ENCODE measurements around the gene DCAF10.
"Not testable (repeated sequence)": the region's sequence is repeated elsewhere in the genome, so short reads cannot be mapped to it uniquely, and the experiment has no call there.

The DCAF10 gene

GRCh38 chr9:37790096-37790495, 10.5 kb upstream of the DCAF10 start:
- DNase-seq (ENCODE audit: low read depth) = no peak

- no peak for DNase-seq (ENCODE audit: low read depth)
Observed at GRCh38 chr9:37792122-37792521, 8.5 kb upstream of the DCAF10 start.

GRCh38 chr9:37796232-37796631, 4.4 kb upstream of the DCAF10 start:
- no peak for DNase-seq (ENCODE audit: low read depth)

GRCh38 chr9:37798677-37799076, 1.9 kb upstream of the DCAF10 start:
- DNase-seq (ENCODE audit: low read depth) = no peak

GRCh38 chr9:37801287-37801850, 772 bp downstream of the DCAF10 start:
- no peak for DNase-seq (ENCODE audit: low read depth)

- no peak for DNase-seq (ENCODE audit: low read depth)
Observed at GRCh38 chr9:37801959-37802711, 1.5 kb downstream of the DCAF10 start.

- DNase-seq (ENCODE audit: low read depth) = no peak
Observed at GRCh38 chr9:37806271-37806670, 5.7 kb downstream of the DCAF10 start.

GRCh38 chr9:37809676-37810075, 9.1 kb downstream of the DCAF10 start:
- DNase-seq (ENCODE audit: low read depth) = not testable (repeated sequence)

GRCh38 chr9:37811906-37812476, 11.4 kb downstream of the DCAF10 start:
- DNase-seq (ENCODE audit: low read depth) = no peak

- DNase-seq (ENCODE audit: low read depth) = no peak
Observed at GRCh38 chr9:37812773-37813379, 12.3 kb downstream of the DCAF10 start.

- DNase-seq (ENCODE audit: low read depth) = no peak
Observed at GRCh38 chr9:37818849-37819248, 18.3 kb downstream of the DCAF10 start.

- DNase-seq (ENCODE audit: low read depth) = no peak
Observed at GRCh38 chr9:37820142-37820541, 19.5 kb downstream of the DCAF10 start.

GRCh38 chr9:37825174-37825573, 24.6 kb downstream of the DCAF10 start:
- DNase-seq (ENCODE audit: low read depth) = not testable (repeated sequence)

- DNase-seq (ENCODE audit: low read depth) = no peak
Observed at GRCh38 chr9:37827483-37828165, 27.0 kb downstream of the DCAF10 start.

- no peak for DNase-seq (ENCODE audit: low read depth)
Observed at GRCh38 chr9:37835821-37836220, 35.2 kb downstream of the DCAF10 start.

- no peak for DNase-seq (ENCODE audit: low read depth)
Observed at GRCh38 chr9:37836386-37836785, 35.8 kb downstream of the DCAF10 start.

GRCh38 chr9:37839496-37840461, 39.2 kb downstream of the DCAF10 start:
- no peak for DNase-seq (ENCODE audit: low read depth)

- no peak for DNase-seq (ENCODE audit: low read depth)
Observed at GRCh38 chr9:37840560-37841194, 40.1 kb downstream of the DCAF10 start.

- DNase-seq (ENCODE audit: low read depth) = no peak
Observed at GRCh38 chr9:37852222-37852621, 51.6 kb downstream of the DCAF10 start.

GRCh38 chr9:37856551-37856950, 56.0 kb downstream of the DCAF10 start:
- no peak for DNase-seq (ENCODE audit: low read depth)

GRCh38 chr9:37859043-37859442, 58.4 kb downstream of the DCAF10 start:
- DNase-seq (ENCODE audit: low read depth) = no peak

All from stimulated activated CD8-positive, alpha-beta memory T cell treated with anti-CD3 and anti-CD28 coated beads, Interleukin-12 subunit alpha, Interleukin-12 subunit beta, amount 100 ng/mL, for 4 hours (primary cell).